Activated CD8-positive, alpha-beta memory T cell treated with anti-CD3 and anti-CD28 coated beads, Interleukin-2, amount 50 U/mL, for 24 hours (primary cell): Measurements from ENCODE around the gene BAZ2A.

ENCODE experiments used
- DNase-seq: peaks from one replicate; pipeline ENCODE4 v3.0.0-alpha.2; 2020; ENCODE audit errors: extremely low read depth

Gene BAZ2A

DNA sequence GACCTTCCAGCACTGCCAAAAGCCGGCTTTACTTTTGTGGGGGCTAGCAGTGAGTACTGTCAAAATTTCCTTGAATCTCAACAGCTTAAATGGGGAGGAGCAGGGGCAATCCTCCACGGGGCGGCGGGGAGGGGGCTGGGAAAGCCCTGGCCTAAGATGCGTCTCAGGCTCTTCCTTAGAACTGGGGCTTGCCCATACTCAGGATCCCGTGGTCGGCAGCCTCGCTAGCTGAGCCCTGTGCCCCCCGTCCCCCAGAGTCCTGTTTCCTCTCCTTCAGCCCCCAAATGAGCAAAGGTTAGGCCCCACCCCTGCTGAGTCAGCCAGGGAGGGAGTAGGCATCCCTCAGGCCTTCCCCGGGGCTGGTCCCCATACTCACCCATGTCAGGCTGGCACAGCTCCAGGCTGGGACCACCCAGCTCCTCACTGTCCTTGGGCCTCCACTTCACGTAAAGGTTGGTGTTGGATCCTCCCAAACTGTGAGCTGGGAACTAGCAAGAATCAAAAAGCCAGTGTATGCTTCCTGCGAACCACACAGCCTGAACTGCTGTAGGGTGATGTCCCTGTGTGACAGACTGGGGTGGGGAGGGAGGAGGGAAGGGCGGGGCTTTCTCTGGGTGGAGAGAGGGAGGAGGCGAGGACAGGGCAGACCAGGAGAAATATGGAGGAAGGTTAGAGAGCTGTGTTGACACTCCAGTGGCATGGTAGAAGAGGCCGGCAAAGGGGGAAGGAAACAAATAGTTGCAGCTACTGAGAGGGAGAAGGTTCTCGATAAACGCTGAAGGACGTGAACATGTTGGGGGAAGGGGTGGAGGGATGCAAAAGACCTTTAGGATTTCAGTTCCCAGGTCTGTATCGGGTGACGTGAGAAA is 5.9 kb upstream of the BAZ2A start:
- DNase-seq, result peak; percentile 75

DNA sequence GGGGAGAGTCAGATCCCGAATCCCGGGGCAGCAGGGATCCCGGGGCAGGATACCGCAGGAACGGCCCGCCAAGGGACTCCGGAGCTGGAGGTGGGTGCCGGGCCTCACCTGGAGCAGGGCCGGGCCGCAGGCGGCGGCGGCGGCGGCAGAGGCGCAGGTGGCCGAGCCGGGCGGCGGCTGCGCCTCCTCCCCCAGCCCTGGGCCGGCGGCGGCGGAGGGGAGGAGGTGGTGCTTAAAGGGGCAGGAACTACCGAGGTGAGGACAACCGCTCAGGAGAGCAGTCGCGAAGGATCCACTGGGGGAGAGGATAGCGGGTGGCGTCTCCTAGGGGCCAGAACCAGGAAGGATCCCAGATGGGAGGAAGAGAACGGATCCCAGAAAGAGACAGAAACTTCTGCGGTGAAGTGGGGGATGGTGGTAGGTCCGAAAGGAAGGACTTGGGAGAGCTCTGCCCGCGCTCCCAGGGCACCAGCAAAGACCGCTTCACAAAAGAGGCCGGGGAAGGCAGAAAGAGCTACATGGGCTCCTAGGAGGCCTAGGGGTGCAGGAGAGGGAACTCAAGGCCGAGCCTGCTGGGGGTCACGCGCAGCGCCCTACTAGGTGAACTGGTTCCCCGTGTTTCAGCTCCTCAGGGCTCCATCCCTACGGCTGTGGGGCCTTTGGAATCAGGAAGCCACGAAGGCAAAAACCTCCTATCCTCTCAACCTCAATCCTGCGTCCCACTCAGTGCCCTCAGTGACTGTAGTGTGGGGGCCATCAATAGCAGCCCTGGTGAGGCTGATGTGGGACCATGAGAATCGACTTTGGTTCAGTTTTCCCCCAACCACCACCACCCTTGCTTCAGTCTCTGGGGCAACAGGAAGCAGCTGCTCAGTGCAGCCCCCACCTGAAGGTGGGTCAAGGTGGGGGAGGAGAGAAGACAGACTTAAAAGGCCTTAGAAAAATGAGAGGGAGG is 5.0 kb upstream of the BAZ2A start:
- DNase-seq, result no peak

DNA sequence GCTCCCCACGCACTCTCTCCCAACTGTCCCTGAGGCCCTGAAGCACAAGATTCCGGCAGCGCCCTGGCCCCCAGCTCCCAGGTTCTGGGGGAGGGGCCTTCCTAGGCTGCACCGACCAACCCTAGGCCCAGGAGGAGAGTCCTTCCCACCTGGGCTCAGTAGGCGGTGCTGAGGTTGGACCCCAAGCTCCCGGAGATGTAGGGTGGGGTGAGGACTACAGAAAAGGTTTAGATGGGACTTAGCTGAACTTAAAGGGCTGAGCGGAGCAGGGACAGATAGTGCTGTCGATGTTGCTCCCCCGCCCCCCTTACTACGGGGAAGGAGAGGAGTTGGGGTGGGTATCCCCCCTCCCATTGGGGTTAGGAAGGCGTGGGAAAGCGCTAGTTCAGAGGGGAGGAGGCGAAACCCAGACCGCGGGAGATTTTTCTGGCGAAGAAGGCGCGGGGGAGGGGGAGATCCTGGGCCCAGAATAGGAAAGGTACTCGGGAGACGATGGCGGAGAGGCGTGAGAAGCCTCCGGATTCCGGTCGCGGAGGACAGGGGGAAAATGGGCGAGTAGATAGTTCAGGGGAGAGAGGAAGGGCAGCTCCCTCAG is 4.2 kb upstream of the BAZ2A start:
- no peak for DNase-seq

DNA sequence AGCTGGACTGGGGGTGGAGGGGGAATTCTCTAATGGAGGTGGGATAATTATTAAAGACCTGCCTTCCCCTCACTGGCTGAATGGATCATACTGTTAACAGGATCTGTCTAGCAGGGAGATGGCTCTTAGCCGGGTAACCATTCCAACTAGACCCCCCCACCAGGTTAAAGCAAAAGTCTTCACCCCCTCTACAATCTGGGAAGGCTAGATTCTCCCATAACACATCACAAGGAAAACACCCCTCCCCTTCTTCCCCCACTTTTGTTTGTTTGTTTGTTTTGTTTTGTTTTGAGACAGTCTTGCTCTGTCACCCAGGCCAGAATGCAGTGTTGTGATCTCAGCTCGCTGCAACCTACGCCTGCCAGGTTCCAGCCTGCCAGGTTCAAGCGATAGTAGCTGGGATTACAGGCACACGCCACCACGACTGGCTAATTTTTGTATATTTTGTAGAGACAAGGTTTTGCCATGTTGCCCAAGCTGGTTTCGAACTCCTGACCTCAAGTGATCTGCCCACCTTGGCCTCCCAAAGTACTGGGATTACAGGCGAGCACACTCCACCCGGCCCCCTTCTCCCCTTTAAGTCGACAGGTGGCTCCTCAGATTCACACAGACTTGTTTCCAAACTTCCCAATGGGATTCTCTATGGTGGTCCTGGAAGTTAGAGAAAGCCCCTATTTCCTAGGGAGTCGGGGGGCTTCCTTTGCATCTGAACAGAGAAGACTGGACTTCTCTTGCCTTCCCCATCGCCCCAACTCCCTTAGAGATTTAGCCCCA is 3.5 kb upstream of the BAZ2A start:
- DNase-seq, result no peak

DNA sequence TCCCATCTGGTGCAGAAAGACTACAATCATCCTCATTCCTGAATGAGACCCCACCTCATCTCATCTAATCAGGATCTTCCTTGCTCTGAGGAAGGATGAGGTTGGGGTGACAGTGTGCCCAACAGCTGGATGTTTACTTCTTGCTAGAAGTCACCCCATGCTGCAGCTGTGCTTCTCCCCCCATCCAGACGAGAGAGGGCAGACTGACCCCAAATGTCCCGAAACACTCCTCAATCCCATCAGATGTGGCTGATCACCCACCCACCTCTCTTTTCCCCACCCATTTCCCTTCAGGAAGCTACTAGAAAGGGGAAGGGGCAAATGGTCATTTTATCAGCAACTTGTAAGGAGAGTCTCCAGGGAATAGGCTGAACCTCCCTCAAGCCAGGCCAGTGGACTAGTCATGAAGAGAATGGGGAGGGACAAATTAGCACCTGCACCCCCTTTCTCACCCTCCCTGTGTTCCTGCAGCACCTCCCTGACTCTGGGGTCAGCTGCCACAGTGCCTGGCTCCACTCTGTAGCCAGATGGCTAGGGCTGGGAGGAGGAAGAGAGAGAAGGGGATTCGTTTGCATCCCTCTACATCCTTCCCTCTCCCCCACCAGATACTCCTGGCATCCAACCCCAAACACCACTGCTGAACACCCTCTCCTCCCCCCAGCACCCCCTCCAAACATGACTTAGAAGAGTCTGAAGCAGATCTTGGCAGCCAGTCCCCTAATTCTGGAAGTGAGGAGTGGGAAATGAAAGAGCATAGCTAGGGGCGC is 2.8 kb upstream of the BAZ2A start:
- no peak for DNase-seq

DNA sequence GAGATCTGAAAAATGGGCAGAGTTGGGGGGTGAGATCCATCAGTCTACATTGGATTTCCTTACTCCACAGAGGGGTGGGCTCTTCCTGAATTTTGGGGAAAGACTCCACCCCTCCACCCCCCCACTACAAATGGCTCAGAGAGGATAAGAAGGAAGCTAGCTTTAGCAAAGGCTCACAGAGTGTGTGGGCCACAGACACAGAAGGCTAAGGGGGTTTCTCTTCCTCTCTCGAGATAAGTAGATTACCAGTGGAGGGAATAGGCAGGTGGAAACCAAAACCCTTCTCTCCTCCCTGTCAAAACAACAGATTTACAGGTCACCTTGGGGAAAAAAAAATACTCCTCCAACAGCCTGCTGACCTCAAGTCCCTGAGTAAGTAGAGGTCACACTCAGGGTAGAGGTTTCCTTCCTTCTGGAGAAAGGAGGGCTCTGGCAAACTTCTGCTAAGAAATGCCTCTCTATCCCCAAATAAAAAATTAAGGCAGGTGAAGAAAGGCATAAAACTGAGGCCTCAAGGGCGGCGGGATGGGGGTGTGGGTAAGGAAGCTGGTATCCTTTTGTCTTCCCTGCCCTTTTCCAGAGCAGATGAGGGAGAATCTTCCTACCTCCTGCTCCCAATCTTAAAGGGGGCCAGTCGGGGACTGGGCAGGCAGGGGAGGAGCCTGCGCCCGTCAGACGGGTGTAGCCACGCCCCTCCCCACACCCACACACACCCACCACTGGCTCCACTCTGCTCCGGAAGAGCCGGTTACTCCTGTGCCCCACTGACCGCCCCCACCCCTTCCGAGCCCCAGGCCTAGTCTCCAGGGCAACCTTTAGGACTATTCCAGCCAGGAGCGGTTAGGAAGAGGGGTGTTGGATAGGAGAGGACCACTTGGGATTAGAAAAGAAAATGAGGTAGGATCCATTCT is 1.9 kb upstream of the BAZ2A start:
- DNase-seq, result no peak

DNA sequence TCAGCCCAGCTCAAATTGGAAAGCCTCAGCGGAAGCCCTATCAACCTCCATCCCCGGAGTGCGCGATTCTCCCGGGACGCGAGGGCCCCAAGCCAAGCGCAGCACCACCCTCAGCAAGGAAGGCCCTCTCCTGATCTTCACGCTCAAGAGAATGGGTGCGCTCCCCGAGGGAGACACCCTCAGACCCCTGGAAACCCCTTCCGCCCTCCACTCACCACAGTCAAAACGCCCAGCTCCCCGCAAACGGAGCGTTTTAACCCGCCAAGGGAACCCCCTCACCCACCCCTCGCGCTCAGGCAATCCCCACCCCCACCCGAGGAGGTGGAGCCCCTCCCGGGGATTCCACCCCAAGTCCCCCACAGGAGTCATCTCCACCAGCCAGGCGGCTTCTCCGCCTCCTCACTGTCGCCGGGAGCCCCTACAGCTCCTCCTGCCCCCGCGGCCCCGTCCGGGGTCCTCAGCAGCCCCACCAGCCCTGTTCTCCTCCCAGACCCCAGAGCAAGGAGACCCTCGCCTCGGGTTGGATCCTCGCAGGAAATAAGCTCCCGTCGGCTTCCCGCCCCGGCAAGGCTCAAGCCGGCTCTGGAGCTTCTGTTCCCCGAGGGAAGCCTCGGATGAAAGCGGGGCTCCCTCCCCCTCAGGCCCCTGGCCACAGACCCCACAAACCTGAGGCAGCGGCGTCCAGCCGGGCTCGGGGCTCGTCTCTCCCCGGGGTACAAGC is 507 bp downstream of the BAZ2A start:
- DNase-seq, result no peak

DNA sequence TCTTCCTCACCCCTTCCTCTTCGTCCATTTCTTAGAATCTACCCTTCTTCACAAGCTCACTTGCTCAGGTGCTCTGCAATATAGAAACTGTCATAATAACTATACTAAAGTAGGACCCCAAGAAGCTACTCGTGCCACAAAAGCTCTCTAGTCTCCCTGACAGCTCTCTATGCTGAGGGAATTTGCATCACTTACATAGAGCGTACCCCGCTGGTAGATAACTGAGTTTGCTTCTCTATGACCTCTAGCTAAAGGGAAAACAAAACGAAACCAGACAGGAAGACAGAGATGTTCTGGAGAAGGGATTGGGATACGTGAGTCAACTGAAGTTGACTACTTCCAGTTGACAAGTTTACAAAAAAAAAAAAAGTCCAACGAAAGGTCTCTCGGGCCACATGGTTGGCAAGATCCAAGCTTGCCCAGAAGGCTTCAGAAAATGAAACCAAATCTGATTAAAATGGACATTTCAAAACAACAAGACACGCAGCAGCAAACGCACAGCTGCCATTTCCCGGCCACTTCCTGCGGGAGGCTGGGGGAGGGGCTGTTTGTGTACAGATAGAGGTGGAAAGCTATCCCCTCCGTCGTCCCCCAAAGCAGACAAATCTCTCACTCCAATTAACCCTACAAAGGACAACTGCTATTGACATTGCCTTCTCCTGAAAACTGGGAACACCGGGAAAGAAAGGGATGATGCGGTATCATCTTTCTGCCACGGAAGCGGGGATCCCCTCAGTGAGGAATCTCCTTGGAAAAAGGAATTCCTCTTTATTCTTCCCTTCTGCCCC is 1.3 kb downstream of the BAZ2A start:
- no peak for DNase-seq

DNA sequence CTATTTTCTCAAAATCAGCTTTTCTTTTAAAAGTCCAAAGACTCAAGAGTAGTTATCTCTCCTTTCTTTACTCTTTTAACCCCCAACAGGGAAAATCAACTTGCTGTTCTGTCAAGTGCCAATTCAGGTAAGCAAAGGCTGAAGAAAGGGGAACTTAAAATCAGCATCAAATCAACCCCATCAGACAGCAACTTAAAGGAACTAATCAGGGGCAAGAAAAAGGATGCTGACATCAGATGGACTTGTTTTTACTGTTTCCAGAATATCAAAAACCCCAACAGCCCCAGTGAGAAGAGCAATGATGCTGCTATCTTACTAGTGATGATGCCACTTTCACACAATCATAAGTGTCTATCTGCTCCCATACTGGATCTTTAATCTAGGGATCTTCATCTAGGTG is 3.4 kb downstream of the BAZ2A start:
- DNase-seq, result no peak

DNA sequence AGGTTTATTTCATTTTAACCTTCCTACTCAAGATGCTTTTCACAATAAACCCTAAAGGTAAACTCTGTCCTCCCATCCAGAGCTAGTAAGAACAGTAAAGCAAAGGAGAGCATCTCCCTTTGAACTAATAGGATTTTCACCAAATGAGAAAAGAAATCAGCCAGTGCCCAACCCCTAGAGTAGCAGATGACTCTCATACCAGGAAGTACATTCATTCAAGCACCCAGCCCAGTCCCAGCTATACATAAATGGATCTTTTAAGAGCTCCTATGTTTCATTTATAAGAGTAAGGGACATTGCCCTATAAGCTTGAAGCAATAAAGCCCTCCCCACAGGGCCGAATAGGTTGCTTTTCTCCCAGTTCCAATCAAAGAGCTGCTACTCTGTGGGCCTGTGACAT is 7.6 kb downstream of the BAZ2A start:
- no peak for DNase-seq

DNA sequence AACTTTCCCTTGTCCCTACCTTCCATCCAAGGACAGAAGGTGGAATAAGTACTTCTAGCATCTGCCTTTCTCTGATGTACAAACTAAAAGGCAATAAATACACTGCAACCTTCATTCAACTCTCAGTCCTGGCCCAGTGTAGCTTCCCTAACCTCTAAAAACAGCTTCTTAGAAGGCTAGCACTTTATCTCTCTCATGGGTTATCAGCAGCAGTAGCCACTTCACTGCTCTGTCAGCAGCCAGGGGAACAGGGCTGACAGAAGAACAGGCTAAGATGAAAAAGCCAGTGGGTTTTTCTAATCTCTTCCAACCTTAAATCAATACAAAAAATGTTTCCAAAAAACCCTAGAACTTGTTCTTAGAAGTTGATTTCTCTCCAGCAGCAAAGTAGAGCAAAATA is 13.2 kb downstream of the BAZ2A start:
- DNase-seq, result no peak

DNA sequence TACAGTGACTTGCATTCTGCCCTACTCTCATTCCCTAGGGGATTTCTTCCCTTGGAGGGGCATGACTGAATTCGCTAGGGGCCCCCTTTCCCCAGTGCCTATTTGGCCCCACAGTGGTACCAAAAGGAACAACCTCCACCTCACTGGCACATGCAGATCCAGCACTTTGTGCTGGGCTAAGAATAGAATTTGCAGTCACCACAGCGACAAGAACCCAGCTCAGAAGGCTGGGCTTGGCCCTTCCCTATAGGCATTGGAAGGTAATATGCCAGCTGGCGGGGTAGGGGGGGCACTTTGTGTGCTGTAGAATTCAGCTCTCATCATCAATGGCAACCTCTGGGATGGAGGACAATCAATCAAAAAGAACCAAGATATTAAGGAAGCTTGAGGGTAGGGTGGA is 13.9 kb downstream of the BAZ2A start:
- DNase-seq, result no peak

DNA sequence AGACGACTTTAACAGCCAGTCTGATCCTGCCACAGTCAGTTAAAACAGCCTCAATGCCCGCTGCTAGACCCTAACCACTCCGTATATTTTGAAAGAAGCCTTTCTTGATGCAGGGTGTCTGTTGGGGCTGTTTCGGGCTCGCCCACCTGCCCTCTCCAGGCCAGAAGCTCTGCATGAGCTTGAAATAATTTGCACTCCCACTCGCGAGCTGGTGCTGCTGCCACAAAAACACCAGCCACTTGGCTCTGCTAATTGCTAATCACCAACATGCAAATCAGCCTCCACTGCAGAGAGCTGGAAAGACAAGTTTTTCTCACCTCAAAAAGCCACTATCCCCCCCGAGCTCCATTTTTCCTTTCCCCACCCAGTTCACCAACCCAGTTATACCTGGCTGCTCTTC is 15.5 kb downstream of the BAZ2A start:
- no peak for DNase-seq

DNA sequence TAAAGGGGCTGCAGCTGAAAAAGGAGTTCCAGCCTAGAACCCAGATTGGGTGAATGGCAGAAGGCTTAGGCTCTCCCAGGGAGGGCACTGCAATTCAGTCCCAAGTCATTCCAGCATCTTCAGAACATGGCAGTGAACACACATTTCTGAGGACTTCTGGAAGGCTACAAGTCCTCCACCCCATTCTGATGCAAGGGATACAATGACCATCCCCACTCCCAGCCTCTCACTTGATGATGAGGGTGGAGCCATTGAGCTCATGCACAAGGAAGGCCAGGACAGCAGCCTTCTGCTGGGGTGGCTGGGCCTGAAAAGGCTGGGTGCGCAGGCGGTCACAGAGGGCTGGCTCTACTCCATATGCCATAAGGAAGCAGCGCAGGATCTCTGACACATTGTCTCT is 25.8 kb downstream of the BAZ2A start:
- no peak for DNase-seq

DNA sequence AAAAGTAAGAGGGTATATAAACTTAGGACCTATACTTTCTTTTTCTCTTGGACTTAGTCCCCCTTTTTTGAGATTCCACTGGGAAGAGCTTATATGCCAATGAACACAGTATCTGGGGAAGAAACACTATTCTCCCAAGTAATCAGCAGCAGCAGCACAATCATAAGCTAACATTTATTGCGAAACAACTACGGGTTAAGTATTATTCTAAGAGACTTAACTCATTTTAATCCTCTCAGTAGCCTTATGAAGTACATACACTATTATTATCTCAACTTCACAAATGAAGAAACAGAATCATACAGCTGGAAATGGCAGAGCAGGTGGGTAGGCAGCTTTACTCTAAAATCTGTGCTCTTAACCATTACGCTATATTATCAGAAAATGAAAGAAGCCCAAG is 27.9 kb downstream of the BAZ2A start:
- no peak for DNase-seq

DNA sequence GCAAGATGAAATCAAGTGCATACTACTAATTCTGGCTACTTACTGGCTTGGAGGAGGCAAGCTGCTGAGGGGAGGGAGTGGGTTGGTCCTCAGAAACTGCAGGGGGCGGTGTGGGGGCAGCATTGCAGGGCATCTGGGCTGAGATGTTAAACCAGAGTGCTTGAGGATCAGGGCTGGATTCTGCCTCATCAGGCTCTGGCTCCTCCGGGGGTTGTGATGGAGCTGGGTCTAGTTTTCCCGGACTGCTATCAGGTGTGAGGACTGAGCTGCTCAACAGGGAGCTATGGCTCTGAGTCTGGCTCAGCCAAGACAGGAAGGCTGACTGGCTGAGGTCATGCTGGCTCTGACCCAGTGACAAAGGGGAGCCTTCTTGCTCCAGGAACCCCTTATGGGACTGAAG is 28.6 kb downstream of the BAZ2A start:
- no peak for DNase-seq

DNA sequence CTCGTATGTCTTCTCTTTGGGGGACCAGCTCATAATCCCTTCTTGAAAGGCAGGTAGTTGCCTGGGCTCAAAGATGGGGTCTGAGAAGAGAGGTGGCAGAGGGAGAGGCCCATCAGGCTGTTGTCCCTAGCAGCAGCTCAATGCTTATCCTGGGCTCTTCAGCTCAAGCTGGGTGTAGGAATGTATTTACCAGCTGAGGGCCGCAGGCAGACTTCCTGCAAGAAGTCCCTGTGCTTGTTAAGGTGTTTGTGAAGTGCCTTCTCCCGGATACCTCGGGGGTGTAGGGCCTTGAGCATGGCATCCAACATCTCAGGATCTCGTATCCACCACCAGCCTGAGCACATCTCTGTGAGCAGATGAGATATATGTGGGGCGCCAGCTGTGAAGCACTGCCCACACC is 29.4 kb downstream of the BAZ2A start:
- DNase-seq, result no peak

DNA sequence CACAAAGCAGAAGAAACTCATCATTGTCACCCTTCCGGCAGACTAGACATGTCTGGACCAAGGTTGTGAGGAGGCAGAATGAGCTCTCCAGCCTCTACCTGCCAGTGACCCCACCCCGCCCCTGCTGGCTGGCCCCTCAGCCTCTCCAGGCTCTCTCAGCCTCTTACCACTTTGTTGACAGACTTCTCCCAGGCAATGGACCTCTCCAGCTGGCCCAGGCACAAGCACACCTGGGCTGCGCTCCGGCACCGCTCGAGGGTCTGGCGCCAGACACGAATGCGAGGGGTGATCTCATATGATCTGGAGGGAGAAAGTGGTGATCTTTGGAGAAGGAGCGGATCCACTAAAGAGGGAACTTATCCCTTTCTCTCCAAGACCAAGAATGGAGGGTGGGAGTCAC is 30.3 kb downstream of the BAZ2A start:
- no peak for DNase-seq
